Activated CD4-positive, alpha-beta T cell treated with anti-CD3 and anti-CD28 coated beads, Interleukin-2, amount 50 U/mL, for 1 hour (primary cell): ENCODE results near the gene PTGDR2.

Experiments used
- DNase-seq: peaks from one replicate; pipeline ENCODE4 v3.0.0-alpha.2; 2020

The PTGDR2 gene

GRCh38 chr11:60801194-60801593 is 54.6 kb downstream of the PTGDR2 start:
- no peak for DNase-seq
